ENCODE data around the gene NFYA.

NFYA gene

DNA sequence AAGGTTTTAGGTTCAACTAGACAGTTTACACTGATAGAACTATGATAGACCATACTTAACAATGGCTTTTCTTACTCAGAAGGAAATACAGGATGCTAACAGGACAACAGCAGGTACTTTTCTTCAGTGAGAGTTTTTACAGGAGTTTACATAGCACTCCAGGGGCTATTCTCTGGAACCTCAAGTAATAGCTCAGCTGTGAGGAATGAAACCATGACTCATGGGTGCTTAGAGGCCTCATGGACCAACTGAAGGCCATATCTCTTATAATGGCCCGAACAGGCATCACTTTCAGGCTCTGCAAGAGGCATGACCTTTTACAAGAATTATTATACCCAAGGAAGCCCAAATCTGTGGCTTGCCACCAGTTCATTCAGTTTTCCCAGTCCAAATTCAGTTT is 49.6 kb downstream of the NFYA start:
- no peak for DNase-seq

DNA sequence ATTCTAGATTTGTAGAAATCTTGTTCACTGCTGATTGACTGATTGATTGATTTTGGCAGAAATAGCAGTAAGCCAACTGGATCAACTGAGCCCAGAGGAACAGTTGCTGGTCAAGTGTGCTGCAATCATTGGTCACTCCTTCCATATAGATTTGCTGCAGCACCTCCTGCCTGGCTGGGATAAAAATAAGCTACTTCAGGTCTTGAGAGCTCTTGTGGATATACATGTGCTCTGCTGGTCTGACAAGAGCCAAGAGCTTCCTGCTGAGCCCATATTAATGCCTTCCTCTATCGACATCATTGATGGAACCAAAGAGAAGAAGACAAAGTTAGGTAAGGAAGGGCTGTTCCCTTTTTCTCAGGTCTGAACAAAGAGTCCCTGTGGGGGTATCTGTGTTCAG is 50.1 kb downstream of the NFYA start:
- no peak for DNase-seq

DNA sequence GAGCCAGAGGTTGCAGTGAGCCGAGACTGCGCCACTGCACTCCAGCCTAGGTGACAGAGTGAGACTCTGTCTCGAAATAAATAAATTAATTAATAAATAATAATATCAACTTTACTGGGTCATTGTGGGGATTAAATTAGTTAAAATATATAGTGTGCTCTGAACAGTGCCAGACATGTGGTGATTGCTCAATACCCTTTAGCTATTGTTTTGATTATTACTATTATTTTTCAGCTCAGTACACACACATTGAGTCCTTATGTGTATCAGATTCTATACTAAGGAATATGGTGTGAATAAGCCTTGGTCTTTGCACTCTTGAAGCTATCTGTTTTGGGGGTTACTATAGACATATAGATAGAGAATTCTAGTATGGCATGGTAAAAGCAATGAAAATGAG is 52.5 kb downstream of the NFYA start:
- no peak for DNase-seq

DNA sequence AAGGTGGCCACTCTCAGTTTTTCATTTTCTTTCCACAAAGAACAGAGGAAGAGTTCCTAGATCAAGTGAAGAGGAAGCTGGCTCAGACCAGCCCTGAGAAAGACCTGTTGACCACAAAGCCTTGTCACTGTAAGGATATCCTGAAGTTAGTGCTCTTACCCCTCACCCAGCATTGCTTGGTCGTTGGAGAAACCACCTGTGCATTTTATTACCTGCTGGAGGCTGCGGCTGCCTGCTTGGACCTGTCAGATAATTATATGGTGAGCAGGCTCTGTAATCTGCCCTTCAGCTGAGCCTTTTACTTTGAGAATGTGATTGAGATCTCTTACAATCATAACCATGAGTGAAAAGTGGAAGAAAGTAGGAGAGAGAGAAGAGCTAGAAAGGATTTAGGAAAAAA is 59.5 kb downstream of the NFYA start:
- no peak for DNase-seq

DNA sequence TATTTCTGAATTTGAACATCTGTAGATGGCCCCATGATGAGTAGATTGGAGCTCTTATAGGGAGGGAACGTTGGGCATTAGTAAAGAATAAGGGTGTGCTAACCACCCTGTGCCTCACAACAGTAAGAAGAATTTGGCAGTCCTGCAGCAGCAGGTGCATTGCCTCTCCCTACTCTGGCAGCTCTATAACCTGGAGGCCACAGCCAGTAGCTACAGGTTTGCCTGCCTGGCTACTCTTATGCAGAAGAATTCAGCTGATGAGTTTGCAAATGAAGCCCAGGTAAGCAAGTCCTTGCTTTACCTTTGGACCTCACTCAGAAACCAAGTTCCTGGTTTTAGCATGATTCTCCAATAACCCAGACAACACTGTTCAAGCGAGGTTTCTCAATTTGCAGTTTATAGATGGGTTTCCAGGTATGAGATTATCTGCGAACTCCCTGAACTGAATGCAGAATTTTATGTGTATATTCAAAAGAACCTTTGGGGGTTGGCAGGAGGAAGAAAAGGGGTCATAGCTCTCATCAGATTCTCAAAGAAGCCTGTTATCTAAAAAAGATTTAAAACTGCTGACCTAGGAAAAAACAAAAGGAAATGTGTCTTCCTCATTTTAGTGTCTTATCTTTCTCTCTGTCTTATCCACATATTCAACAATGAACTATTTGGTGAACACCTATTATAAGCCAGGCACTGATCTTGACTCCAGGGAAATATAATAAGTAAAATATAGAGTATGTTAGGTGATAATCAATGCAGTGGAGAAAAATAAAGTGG is 62.5 kb downstream of the NFYA start:
- DNase-seq, result no peak

DNA sequence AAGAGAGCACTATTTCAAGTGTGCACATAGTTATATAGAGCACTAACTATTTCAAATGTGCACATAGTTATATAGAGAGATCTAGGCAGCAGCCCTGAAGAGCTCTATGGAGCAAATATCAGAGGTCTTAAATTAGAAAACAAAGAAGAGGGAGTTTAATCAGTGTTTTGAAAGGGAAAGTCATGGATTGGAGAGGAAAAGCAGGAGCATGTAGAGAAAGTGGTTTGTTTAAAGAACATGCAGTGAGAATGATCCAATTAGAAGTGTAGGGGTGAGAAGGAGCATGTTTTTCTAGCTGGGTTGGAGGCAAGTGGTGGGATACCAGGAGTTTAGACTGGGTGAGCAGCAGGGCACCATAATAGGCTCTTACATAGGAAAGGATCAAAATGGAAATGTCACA is 64.1 kb downstream of the NFYA start:
- no peak for DNase-seq

DNA sequence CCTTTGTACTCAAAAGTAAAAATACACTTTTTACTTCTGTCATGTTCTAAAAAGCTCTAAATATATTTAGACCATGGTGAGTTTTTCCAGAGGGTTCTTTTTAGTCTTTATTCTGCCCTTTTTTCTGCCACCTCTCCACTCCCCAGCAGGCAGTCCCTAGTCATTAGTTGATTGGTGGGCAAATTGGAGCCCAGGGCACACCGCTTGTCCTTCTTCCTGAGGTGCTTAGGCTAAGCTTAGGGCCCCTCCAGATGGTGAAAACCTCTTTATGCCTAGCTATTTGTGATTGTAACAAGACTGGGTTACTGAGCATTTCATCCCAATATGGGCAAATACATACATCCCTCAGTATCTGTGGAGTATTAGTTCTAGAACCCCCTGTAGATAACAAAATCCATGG is 75.1 kb downstream of the NFYA start:
- no peak for DNase-seq

All from activated naive CD4-positive, alpha-beta T cell treated with anti-CD3 and anti-CD28 coated beads, Interleukin-2, amount 50 U/mL, for 16 hours (primary cell).